CD4-positive, alpha-beta T cell treated with Interleukin-17A for 4 hours (primary cell): ENCODE data around the gene POLR3GL.

Source experiments
- DNase-seq: peaks from one replicate; pipeline ENCODE4 v3.0.0-alpha.2; 2020; ENCODE audit warnings: mixed read lengths

Gene POLR3GL

GRCh38 chr1:145951526-145951925 is 13.0 kb upstream of the POLR3GL start:
- no peak for DNase-seq

GRCh38 chr1:145952903-145953302 is 11.6 kb upstream of the POLR3GL start:
- no peak for DNase-seq

DNA sequence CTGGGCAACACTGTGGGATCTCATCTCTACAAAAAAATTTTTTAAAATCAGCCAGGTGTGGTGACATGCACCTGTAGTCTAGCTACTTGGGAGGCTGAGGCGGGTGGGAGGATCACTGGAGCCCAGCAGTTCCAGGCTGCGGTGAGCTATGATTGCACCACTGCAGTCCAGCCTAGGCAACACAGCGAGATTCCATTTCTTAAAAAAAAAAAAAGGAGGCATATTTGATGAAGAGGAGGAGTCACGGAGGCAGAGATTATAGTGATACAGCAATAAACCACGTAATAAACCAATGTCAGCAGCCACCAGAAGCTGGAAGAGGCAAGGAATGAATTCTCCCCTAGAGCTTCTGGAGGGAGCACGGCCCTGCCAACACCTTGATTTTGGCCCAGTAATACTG is 10.6 kb upstream of the POLR3GL start:
- no peak for DNase-seq

DNA sequence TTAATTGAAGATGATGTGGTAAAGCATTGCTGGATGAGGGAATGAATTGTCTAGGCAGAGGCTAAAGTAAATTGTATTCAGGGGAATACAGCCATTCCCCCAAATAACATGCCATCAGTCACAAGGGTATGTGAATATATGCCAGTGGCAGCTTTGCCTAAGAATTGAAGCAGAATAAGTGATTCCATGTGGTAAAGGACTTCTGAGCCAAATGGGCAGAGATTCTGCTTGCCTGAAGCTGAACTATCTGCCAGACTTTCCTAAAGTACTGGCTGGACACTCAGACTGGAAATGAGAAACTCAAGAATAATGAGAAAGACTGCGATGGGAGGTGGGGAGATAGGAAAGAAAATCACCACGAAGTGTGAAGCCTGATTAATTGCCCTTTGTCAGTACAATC is 9.1 kb upstream of the POLR3GL start:
- no peak for DNase-seq

- no peak for DNase-seq
Measured at GRCh38 chr1:145956361-145956760, 8.1 kb upstream of the POLR3GL start.

- DNase-seq = peak; percentile 17
Measured at GRCh38 chr1:145956781-145957442, 7.6 kb upstream of the POLR3GL start.

- peak; percentile 97 for DNase-seq
Measured at GRCh38 chr1:145957443-145958319, 6.8 kb upstream of the POLR3GL start, which contains the start of gene LIX1L. Gene LIX1L (minus strand): TSS chr1:145958017. CDS start chr1:145957927, 90 bp downstream.

GRCh38 chr1:145958734-145959133 is 5.8 kb upstream of the POLR3GL start:
- DNase-seq = no peak

GRCh38 chr1:145959333-145959732 is 5.2 kb upstream of the POLR3GL start:
- no peak for DNase-seq

- no peak for DNase-seq
Measured at GRCh38 chr1:145959957-145960467, 4.5 kb upstream of the POLR3GL start.

- DNase-seq = peak; percentile 67
Measured at GRCh38 chr1:145960468-145961108, 3.9 kb upstream of the POLR3GL start.

GRCh38 chr1:145961109-145961424 is 3.4 kb upstream of the POLR3GL start:
- peak; percentile 21 for DNase-seq

DNA sequence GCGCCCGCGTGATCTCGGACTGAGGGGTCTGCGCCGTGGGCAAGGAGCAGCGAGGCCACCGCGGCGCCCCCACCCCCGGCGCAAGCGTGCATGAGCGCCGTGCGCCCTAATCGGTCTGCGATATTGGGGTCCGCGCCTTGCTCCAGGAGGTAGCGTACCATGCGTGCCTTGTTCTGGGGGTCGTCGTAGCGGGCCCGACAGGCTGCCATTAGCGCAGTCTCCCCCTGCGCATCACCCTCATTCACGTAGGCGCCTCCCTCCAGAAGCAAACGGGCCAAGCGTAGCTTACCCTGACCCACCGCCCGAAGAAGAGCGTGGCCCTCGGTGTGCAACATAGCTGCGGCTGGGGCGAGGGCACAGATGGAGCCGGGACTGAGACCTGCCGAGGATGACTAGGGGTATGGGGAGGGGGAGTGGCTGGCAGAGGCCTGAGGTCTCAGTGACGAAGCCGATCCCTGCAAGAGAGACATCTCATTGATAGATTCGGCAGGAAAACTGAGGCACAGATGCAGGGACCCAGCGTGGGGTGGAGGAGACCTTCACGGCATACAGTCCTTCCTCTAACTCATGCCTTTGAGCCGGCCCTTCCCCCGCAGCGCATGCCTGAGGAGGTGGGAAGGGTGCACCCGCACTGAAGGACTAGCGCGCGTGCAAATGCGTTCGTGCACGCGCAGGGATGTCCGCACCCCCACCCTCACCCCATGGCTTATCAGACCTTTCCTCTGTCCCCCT is 2.9 kb upstream of the POLR3GL start:
- peak; percentile 63 for DNase-seq

- DNase-seq = peak; percentile 67
Measured at GRCh38 chr1:145962157-145963102, 2.1 kb upstream of the POLR3GL start.

- no peak for DNase-seq
Measured at GRCh38 chr1:145963265-145964019, 1.0 kb upstream of the POLR3GL start.

DNA sequence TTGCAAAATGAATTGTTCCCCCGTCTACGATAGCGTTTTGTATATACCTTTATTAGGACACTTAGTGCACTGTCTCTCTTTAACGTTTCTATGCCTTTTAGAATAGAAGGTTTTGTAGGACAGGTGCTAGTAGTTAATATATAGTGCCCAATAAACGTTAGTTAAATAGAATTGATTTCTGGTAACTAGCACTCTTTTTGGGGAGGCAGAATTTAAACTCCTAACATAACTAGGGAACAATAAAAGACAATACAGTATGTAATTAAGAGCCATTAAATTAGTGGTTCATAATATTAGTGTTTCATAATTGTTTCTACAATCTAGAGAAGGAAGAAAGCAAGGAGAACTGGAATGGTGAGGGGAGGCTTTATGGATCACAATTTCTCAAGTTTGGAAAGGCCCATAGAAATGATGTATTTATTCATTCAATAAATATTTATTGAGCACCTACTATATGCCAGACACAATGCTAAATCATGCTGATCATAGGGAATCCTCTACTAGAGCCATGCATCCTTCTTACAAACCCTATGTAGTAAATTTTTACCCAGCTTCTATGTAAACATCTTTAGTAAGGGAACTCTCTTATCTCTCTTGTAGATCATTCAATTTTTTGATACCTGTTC is 742 bp downstream of the POLR3GL start:
- DNase-seq = no peak

GRCh38 chr1:145967288-145967687 is 2.8 kb downstream of the POLR3GL start:
- DNase-seq = no peak

DNA sequence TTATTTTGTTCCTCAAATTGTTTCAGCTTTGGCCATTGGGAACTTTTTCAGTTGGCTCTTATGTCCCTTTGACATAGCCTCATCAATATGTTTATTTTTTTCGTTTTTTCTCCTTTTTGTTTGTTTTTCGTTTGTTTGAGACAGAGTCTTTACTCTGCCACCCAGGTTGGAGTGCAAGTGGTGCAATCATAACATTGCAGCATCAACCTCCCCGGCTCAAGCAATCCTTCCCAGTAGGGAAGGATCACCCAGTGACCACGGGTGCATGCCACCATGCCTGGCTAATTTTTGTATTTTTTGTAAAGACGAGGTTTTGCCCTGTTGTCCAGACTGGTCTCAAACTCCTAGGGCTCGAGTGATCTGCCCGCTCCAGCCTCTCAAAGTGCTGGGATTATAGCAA is 8.1 kb downstream of the POLR3GL start:
- no peak for DNase-seq

DNA sequence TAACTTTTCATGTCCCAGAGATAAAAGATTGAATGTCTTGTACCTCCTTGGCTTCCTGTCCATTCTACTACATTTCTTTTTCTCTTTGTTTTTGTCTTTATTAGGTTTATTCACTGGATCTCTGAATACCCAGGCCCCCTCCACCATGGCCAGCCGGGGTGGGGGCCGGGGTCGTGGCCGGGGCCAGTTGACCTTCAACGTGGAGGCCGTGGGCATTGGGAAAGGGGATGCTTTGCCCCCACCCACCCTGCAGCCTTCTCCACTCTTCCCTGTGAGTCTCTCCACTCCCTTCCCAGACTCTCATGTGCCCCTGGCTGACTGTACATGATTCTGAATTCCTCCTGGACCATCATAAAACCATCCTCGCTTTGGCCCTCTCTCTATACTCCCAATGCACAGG is 10.2 kb downstream of the POLR3GL start:
- no peak for DNase-seq

GRCh38 chr1:145975216-145975615 is 10.7 kb downstream of the POLR3GL start:
- no peak for DNase-seq
